MM.1S (cell line): Measurements from ENCODE around the gene KDM7A.

ENCODE experiments used
- CTCF ChIP-seq: fragments of 300-600 bp; sonication (generic); IDR thresholded peaks from 2 replicates; pipeline ENCODE4 v1.5.1; 2016; ENCODE audit warnings: antibody characterized with exemption, low read length, mixed read lengths
- EZH2 ChIP-seq: fragments of 300-600 bp; sonication (generic); optimal IDR thresholded peaks from 2 replicates; pipeline ENCODE3; 2017; ENCODE audit warnings: low read depth, mild to moderate bottlenecking, antibody characterized with exemption, low read length, mixed read lengths

- TF ChIP-seq EZH2 (no peak), CTCF (no peak)
These were observed 134.5 kb downstream of the KDM7A start for GRCh38 chr7:140042386-140042670.
